Lung (tissue), 12 donors: ENCODE data around the gene TAS1R1. TPM values are rescaled to one million over a fixed set of nuclear protein-coding genes. Genes with fewer than 3 reads are reported as not detected.
A peak's percentile ranks its signal among the peaks of the same experiment; 100 is the strongest.

Experiments
- ATAC-seq: fragments of 200-7000 bp; cut with Tn5 transposase; one replicate; pipeline ENCODE4 v1.9.1; 2020; ENCODE audit warnings: moderate number of reproducible peaks; ENCODE audit not compliant: insufficient read depth, low FRiP score
- DNase-seq, 3 donors: peaks; one replicate each; pipeline ENCODE4 v3.0.0-alpha.2; 2013 to 2017
- H3K27ac ChIP-seq, 2 donors: one replicate each; pipeline ENCODE4 v1.5.1; 2013; ENCODE audit warnings: mild to moderate bottlenecking in 2 of 2, moderate library complexity in 2 of 2, control low read depth in 1 of 2, inconsistent platforms in 1 of 2, low read depth in 1 of 2, low read length in 1 of 2
- H3K27me3 ChIP-seq, 3 donors: one replicate each; pipeline ENCODE4 v1.5.1; 2013; ENCODE audit warnings: low read length in 2 of 3; ENCODE audit not compliant: control insufficient read depth in 3 of 3, insufficient read depth in 3 of 3
- H3K36me3 ChIP-seq, 4 donors: one replicate each; pipeline ENCODE4 v1.5.1; 2013; ENCODE audit warnings: low read length in 4 of 4, mild to moderate bottlenecking in 1 of 4, moderate library complexity in 1 of 4; ENCODE audit not compliant: control insufficient read depth in 4 of 4, insufficient read depth in 4 of 4
- H3K4me1 ChIP-seq, 5 donors: one replicate each; pipeline ENCODE4 v1.5.1; 2013; ENCODE audit warnings: low read length in 5 of 5, mild to moderate bottlenecking in 2 of 5, moderate library complexity in 1 of 5; ENCODE audit not compliant: control insufficient read depth in 5 of 5, insufficient read depth in 5 of 5
- H3K4me3 ChIP-seq: one replicate; pipeline ENCODE4 v1.5.1; 2013; ENCODE audit warnings: mild to moderate bottlenecking, control low read depth, moderate library complexity
- H3K9ac ChIP-seq, 2 donors: one replicate each; pipeline ENCODE4 v1.5.1; 2013; ENCODE audit warnings: low read length in 2 of 2, control low read depth in 1 of 2; ENCODE audit not compliant: insufficient read depth in 1 of 2
- H3K9me3 ChIP-seq, 4 donors: one replicate each; pipeline ENCODE4 v1.5.1; 2013; ENCODE audit warnings: low read length in 3 of 4, mild to moderate bottlenecking in 1 of 4, moderate library complexity in 1 of 4; ENCODE audit not compliant: control insufficient read depth in 4 of 4, insufficient read depth in 3 of 4
- CTCF ChIP-seq: IDR thresholded peaks from 2 replicates; pipeline ENCODE4 v1.5.1; 2012; ENCODE audit warnings: mild to moderate bottlenecking; ENCODE audit errors: control extremely low read depth, extremely low read depth
- WGBS, 2 donors: extraction: QIAGEN DNeasy Blood & Tissue Kit; methylation state at CpG; one replicate each; pipeline ENCODE4 v1.1.7; 2013; 5-methylcytosine and 5-hydroxymethylcytosine counted together
- polyA plus RNA-seq, 2 donors: library from polyadenylated mRNA; stranded (reverse); fragments of 200-250 nt; gene quantifications; one replicate each; pipeline ENCODE4 v1.2.1, GENCODE V29; 2013
- total RNA-seq, 2 donors: library from RNA; depleted of rRNA in 1 of 2; stranded (reverse); fragments of >200 nt in 1 of 2; gene quantifications; one replicate each; pipeline ENCODE4 v1.2.1, GENCODE V29; 2014 to 2021
- donor health status: control.
- donor health status: control.
- donor health status: Bipolar disorder and iron deficiency.
- donor health status: healthy.
- donor health status: DM: yes; HTN: yes; CAD: no.

Gene TAS1R1
- total and polyA plus RNA-seq, 4 donors = 0.02 to 0.51 (median 0.15) TPM

DNA sequence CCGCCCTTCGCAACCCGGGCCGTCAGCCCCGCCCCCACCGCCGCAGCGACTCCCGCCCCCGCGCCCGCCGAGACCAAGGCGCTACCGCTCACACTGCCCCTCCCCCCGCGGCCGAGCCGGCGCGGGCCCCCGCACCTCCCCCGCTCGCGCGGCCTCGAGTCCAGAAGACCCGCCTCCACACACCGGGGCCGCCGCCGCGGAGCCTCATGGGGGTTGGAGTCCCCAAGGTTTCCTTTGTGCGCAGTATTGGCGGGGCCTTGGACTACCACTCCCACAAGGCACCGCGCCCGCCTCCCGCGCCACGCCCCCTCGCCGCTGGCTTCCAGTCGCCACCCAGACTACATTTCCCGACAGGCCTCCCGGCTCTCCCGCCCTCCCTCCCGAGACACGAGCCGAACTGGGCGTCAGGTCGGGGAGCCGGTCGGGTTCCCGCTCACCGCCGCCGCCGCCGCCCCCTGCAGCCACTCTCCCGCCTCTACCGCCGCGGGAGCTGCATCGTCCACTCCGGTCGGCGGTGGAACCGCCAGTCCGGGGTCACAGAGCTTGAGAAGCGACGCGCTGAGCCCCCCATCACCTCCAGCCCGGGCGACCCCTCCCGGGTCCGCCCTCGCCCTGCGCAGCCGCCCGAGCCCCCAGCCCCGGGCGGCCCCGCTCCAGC lies 58.4 kb downstream of the TAS1R1 start, which contains the start of gene PHF13:
Gene PHF13, plus strand, starts transcription at position 371 of the 658 bp plus-strand sequence. CDS start 336 bp downstream, outside the sequence.
- peaks cover 0 to 15% (median 0%) of the 10 kb centered on the region in 5 donors for H3K4me1 ChIP-seq
- H3K4me3 ChIP-seq = peak within 1 kb of the TSS; percentile 96
- TF ChIP-seq CTCF = no peak
- H3K27ac ChIP-seq = peak within 1 kb of the TSS; percentile 89 to 99
- ATAC-seq (peak; percentile 99), DNase-seq (peak; percentile 99 to 100 (median 100))
- H3K9ac ChIP-seq = peak within 1 kb of the TSS; percentile 58 to 92
- H3K36me3 ChIP-seq = peaks cover 0 to 7% (median 1%) of the 10 kb centered on the region in 4 donors
- no peaks in the 10 kb centered on the region for H3K27me3 ChIP-seq
- H3K9me3 ChIP-seq = no peaks in the 10 kb centered on the region
- 1% methylated on average over 53 to 84 of the region's 84 CpGs for WGBS, 2 donors

GRCh38 chr1:6614019-6614928 lies 59.2 kb downstream of the TAS1R1 start:
- DNase-seq (peak; percentile 59 to 72 (median 62)), ATAC-seq (no peak)
- 1 to 2% methylated on average over 75 to 117 of the region's 117 CpGs for WGBS, 2 donors
- Histone ChIP-seq H3K4me1 (peaks cover 0 to 15% (median 0%) of the 10 kb centered on the region in 5 donors), H3K27me3 (no peaks in the 10 kb centered on the region), H3K9ac (no peak overlapping the region), H3K4me3 (peak overlapping the region; percentile 96), H3K36me3 (peaks cover 0 to 7% (median 1%) of the 10 kb centered on the region in 4 donors), H3K9me3 (no peaks in the 10 kb centered on the region), H3K27ac (peak overlapping the region; percentile 86 to 99)
- no peak for TF ChIP-seq CTCF

DNA sequence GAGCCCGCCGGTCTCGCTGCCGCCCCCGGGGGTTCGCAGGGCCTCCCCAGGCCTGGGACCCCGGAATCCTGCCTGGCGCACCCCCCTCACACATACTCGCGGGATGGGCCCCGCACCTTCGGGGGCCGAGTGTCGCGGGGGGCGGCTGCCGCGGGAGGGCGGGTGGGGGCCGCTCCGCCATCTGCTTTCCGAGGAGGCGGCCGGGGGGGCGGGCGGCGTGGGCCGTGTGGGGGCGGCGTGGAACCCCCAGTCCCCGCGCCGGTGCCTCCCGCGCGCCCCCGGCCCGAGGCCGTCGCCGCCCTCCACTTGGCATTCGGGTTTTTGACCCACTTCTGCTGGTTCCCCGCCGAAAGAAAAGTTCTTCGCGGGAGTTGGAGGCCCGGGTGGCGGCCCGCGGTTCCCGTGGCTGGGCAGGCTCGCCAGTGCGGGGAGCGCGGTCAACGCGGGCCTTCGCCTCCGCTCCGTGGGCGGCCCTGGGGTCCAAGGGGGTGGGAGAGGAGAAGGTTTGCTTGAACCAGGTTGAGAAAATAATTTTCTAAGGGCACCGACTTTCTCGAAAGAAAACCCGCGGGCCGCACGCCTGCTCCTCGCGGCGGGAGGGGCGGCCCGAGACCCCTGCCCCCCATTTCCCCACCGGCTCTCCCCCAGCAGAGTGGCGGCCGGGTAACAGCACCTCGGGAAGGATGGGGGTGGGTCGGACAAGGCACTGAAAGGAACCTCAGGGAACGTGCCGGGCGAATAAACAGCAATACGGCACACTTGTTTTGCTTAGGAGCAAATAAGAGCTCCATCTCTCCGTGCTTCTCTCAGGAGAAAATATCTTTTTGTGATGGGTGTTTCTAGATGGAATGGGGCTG lies 60.0 kb downstream of the TAS1R1 start:
- Histone ChIP-seq H3K9me3 (peaks cover 0 to 3% (median 0%) of the 10 kb centered on the region in 4 donors), H3K4me3 (peak overlapping the region; percentile 45), H3K27ac (peak overlapping the region in 1 of 2 donors; percentile 52), H3K36me3 (peaks cover under 1 to 13% (median 9%) of the 10 kb centered on the region in 4 donors), H3K27me3 (no peaks in the 10 kb centered on the region), H3K9ac (no peak overlapping the region), H3K4me1 (peaks cover 0 to 15% (median 0%) of the 10 kb centered on the region in 5 donors)
- ATAC-seq (no peak), DNase-seq (peak in 2 of 3 donors; percentile 46 to 50)
- no peak for TF ChIP-seq CTCF
- WGBS, 2 donors = 2% methylated on average over 53 to 82 of the region's 82 CpGs
